GM21737 (cell line): Measurements from ENCODE around the gene KDM4B.
"Not testable (repeated sequence)": the region's sequence is repeated elsewhere in the genome, so short reads cannot be mapped to it uniquely, and the experiment has no call there.

Experiments used
- ATAC-seq: cut with Tn5 transposase; IDR thresholded peaks from one replicate; pipeline ENCODE4 v1.9.1; 2021; ENCODE audit warnings: mild to moderate bottlenecking, moderate library complexity; ENCODE audit not compliant: unreplicated experiment

KDM4B gene

GRCh38 chr19:5011476-5012238, 42.7 kb downstream of the KDM4B start:
- no peak for ATAC-seq

GRCh38 chr19:5012688-5013457, 44.0 kb downstream of the KDM4B start:
- no peak for ATAC-seq

GRCh38 chr19:5013761-5014160, 44.8 kb downstream of the KDM4B start:
- ATAC-seq: no peak

GRCh38 chr19:5014941-5015340, 46.0 kb downstream of the KDM4B start:
- no peak for ATAC-seq

DNA sequence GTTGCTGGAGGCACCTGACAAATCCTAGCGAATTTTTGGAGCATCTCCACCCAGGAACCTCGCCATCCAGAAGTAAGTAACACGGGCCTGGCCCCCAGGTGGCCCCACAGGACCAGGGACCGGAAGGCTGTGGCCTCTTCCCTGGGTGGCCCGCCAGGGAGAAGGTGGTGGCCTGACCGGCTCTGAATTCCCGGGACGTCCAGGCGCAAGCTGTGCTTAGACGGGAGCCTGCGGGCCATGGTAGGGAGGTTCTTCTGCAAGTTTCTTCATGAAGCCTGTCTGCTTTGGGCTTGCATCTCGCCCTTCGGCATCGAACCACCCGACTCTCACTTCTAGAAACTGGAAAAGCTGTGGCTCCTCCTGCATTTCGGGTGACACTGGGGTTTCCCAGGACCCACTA, 47.4 kb downstream of the KDM4B start:
- ATAC-seq: no peak

DNA sequence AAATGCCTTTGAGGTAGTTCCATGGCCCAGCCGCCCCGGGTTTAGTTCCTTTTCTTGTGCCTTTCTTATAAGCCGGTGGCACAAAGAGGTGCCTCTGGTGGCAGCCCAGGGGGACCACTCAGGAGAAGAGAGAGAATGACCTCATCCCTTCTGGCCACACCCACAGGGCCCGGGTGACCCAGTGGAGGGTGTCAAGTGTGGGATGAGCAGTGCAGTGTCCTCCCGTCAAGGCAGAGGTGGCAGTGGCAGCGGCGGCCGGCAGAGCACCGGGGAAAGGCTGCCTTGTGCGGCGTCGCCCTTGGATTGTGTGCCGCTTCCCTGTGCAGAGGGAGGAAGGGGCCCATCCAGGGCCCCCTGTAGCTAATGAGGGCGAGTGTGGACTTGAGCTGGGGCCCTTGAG, 47.9 kb downstream of the KDM4B start:
- no peak for ATAC-seq

- ATAC-seq: no peak
Observed at GRCh38 chr19:5017235-5017634, 48.3 kb downstream of the KDM4B start.

- no peak for ATAC-seq
Observed at GRCh38 chr19:5018224-5019015, 49.5 kb downstream of the KDM4B start.

DNA sequence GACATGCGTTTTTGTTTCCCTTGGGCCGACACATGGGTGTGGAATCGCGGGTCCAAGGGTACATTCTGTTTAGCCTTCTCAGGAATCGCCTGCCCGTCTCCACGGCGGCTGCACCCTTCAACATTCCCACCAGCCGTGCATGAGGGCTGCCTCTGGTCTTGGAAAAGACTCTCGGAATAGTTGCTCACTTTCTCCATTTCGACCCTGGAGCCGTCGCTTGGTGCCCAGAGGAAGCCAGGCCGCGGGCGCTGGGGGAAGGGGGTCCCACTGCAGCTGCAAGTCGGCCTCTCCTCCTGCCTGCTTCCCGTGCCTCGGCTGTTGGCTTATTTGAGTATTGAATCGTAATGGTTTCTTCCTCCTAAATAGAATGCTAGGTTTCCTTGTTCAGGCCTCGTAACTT, 51.5 kb downstream of the KDM4B start:
- ATAC-seq: no peak

GRCh38 chr19:5021046-5021445, 52.1 kb downstream of the KDM4B start:
- no peak for ATAC-seq

GRCh38 chr19:5022066-5022860, 53.4 kb downstream of the KDM4B start:
- no peak for ATAC-seq

DNA sequence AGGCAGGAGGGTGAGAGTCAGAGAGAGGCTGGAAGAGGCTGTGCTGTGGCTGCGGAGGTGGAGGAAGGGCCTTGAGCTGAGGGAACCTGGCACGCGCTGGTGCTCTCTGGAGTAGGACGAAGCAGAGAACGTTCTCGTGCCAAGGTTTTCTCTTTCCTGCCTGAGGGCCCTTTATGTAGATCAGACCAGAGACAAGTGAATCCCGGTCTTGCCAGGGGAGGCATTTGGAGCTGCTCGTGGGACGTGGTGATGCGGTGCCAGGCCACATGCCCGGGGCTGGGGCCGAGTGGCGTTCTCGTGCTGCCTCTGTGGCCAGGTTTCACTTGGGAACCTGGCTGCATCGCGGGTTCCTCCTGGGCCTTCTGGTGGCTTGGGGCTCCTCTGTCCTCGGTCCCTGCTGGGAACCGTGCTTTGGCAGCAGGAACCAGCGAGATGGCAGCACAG, 54.2 kb downstream of the KDM4B start:
- no peak for ATAC-seq

DNA sequence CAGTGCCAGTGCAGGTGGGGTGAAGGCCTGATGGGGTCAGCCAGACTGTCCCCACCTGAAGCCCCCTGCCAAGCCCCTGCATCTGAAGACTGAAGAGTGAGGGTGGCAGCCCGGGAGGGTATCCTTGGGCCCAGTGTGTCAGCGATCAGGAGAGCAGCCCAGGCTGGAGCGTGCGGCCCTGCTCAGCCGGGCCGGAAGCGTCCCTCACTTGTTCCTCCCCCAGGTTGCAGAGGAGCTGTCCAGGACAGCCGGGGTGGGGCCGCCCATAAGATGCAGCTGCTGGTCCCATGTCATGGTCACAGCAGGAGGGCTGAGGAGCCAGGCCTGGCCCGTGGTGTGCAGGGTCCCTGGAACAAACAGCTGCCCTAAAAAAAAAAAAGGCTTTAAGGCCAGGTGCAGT, 55.4 kb downstream of the KDM4B start:
- ATAC-seq: no peak

DNA sequence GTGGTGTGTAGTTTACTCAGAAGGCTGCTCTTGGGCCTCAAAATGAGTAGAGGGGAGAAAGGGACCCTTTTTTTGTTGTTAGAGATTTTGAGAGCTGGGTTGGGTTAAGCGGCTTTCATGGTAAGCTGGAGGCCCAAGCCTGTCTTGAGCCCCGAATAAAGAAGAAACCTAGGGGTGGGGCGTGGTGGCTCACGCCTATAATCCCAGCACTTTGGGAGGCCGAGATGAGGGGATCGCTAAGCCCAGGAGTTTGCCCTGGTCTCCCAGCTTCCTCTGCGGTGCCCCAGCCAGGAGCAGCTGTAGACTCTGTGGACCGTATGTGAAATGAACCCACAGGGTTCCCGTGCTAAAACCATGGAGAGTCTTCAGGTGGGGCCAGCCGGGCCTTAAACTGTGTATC, 56.1 kb downstream of the KDM4B start:
- ATAC-seq: no peak

GRCh38 chr19:5026706-5027273, 57.9 kb downstream of the KDM4B start:
- no peak for ATAC-seq

- ATAC-seq: no peak
Observed at GRCh38 chr19:5028229-5028886, 59.4 kb downstream of the KDM4B start.

- ATAC-seq: not testable (repeated sequence)
Observed at GRCh38 chr19:5029596-5029995, 60.7 kb downstream of the KDM4B start.

- no peak for ATAC-seq
Observed at GRCh38 chr19:5030136-5030820, 61.4 kb downstream of the KDM4B start.

DNA sequence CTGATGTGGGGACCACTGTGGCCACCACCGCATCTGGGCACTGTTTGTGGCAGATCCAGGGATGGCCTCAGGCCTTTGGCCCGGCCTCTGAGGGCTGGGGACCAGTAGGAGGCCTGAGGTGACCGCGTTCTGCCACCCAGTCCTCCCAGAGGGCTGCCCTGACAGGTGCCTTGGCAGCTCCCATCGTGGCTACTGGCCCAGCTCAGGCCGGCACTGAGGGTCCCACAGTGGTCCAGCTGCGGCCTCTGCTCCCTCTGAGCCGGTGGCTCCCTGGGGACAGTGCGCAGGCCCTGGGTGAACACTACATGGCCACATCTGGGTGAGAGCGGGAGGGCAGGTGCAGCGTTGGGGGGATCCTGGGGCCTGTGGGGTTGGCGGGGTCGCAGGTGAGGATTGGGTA, 61.9 kb downstream of the KDM4B start:
- ATAC-seq: no peak
